ENCODE results near the gene COL10A1.

COL10A1 gene

DNA sequence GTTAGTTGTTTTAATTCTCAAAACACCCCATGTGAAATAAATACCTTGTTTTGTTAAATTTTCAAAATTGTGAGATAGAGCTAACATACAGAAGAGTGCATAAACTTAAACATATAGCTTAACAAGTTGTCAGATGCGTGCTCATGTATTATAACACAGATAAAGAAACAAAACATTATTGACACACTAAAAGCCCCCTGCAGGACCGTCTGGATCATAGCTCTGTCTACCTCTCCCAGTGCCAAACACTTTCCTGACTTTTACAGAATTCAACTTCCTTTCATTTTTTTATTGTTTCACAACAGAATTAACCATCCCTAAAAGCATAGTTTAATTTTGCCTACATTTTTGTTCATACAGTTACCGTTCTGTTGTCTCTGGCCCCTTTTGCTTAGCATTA lies 47.4 kb downstream of the COL10A1 start:
- no peak for DNase-seq

DNA sequence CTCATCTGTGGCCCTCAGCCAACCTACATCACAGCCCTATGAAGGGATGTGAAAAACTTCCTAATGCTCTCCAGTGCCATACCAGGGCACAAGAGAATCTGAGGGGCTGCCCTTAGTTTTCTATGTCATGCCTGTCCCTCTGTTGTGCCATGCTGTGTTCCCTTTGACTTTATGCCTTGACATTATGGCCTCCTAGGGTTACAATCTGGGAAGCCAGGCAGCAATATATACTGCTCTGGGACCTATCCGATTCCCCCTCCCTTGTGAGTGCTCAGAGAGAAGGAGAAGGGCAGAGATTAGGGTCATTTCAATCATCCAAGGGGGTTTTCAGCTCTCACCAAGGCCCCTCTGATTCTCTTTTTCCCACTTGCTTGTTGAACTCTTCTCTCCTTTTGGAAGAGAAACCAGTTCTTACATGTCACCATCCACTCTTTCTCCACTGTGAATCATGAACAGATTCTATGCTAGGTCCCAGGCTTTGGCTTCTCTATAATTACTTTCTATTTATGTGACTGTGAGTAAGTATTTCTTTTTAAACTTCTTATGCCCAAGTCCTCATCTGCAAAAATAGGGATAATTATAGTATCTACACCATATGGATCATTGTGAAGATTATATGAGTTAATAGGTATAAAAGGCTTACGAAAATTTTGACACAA lies 51.1 kb downstream of the COL10A1 start:
- no peak for DNase-seq

- DNase-seq, result no peak
Measured at GRCh38 chr6:116073765-116074440, 52.0 kb downstream of the COL10A1 start.

GRCh38 chr6:116072368-116072767 lies 53.6 kb downstream of the COL10A1 start:
- no peak for DNase-seq

GRCh38 chr6:116070616-116071389 lies 55.1 kb downstream of the COL10A1 start:
- DNase-seq, result no peak

GRCh38 chr6:116070101-116070500 lies 55.8 kb downstream of the COL10A1 start:
- DNase-seq, result no peak

All from RPMI8226 (cell line).